GM18951 (cell line): ENCODE results near the gene SNX32.
A peak's percentile ranks its signal among the peaks of the same experiment; 100 is the strongest.

Source experiments
- POLR2A ChIP-seq: IDR thresholded peaks from 4 replicates; pipeline ENCODE4 v1.6.1; 2011; ENCODE audit warnings: mild to moderate bottlenecking; ENCODE audit not compliant: insufficient read length, insufficient read depth; ENCODE audit errors: extremely low read depth
- in situ Hi-C: fragments of 300-500 bp; cut with MboI; formaldehyde crosslinking; loops from one replicate; pipeline ENCODE4 v1.12.0; 2022; ENCODE audit warnings: low sequenced_read_pairs, mixed read lengths, inconsistent platforms; ENCODE audit not compliant: unreplicated experiment

SNX32 gene

GRCh38 chr11:65851811-65852507 is 18.2 kb downstream of the SNX32 start:
- in situ Hi-C loops, result no loop called here
- TF ChIP-seq POLR2A, result peak; percentile 26

DNA sequence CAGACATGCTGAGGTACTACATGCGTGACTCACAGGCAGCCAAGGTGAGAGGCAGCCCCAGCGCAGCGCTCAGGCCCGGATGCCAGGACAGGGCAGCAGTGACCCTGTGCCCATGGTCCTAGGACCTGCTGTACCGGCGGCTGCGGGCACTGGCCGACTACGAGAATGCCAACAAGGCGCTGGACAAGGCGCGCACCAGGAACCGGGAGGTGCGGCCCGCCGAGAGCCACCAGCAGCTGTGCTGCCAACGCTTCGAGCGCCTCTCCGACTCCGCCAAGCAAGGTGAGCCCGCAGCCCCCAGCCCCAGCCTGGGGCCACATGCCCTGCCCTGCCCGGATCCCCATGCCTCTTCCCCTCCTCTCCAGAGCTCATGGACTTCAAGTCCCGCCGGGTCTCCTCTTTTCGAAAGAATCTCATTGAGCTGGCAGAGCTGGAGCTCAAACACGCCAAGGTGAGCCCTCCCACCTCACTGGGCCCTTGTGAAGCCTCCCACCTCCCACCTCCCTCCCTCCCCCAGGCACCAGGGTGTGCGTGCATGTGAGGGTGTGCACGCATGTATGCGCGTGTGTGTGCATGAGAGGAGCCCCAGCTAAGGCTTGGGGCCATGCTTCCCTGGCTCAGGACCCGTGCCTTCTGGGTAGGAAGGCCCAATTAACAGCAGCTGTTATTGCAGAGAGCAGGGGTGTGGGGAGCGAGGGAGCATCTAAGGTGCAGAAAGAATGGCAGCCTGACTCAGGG is 18.9 kb downstream of the SNX32 start:
- in situ Hi-C loops, result no loop called here
- TF ChIP-seq POLR2A, result no peak

- in situ Hi-C loops, result no loop called here
- peak; percentile 33 for TF ChIP-seq POLR2A
Observed at GRCh38 chr11:65853246-65853979, 19.6 kb downstream of the SNX32 start.

DNA sequence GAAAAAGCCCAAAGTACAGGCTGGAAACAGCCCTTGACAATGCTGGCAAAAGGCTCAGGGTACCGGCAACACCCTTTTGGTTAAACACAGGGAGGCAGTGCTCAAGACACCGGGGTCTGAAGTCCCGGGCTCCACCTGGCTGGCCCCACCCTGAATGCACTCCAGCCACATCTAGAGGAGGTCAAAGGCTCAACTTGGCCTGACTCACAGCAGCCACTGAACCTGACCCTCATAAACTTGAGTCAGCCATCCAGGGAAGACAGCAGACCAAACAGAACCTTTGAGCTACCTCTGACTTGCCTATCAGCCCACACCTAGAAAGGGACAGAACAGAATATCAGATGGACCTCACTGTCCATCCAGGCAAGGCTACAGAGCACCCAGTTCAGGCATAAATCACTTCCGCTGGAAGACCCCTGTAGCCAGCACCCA is 20.4 kb downstream of the SNX32 start:
- in situ Hi-C loops, result no loop called here

GRCh38 chr11:65854852-65855837 is 21.4 kb downstream of the SNX32 start:
- in situ Hi-C loops, result no loop called here
- TF ChIP-seq POLR2A, result no peak

More for the DNA sequence above, 20.4 kb downstream of the SNX32 start:
- no peak for TF ChIP-seq POLR2A

DNA sequence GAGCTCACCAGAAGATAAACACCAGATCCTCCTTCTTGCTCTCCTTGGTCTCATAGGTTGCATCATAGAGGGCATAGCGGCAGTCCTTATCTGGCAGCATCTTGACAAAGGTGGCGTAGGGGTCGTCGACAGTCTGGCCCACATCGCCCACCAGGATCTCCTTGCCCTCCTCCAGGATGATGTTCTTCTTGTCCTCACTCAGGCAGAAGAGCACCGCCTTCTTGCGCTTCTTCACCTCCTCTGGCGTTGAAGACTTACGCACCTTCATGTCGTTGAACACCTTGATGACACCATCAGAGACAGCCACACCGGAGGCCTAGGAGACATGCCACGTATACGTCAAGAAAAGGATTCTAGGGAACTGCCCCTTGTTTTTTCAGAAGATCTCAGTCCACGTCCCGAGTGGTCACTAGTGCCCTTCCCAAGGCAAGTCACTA is 22.2 kb downstream of the SNX32 start:
- TF ChIP-seq POLR2A, result peak; percentile 13
- in situ Hi-C loops, result no loop called here

- TF ChIP-seq POLR2A, result peak; percentile 65
- in situ Hi-C loops, result no loop called here
Observed at GRCh38 chr11:65856689-65857499, 23.1 kb downstream of the SNX32 start.

GRCh38 chr11:65857500-65857852 is 23.7 kb downstream of the SNX32 start:
- no peak for TF ChIP-seq POLR2A
- in situ Hi-C loops, result no loop called here

GRCh38 chr11:65857853-65858680 is 24.3 kb downstream of the SNX32 start, which contains the start of gene CFL1:
TSS of gene CFL1 (minus strand) at chr11:65858180. CDS start at chr11:65858099, 81 bp downstream.
- in situ Hi-C loops, result no loop called here
- peak; percentile 99 for TF ChIP-seq POLR2A

- in situ Hi-C loops, result no loop called here
- no peak for TF ChIP-seq POLR2A
Observed at GRCh38 chr11:65858681-65859087, 24.9 kb downstream of the SNX32 start.
